K562 (cell line): ENCODE data around the gene LETM1. TPM values are rescaled to one million over a fixed set of nuclear protein-coding genes. Genes with fewer than 3 reads are reported as not detected.

ENCODE experiments used
- ATAC-seq: fragments of 200-7000 bp; cut with Tn5 transposase; 3 replicates; pipeline ENCODE4 v1.9.1; 2020; ENCODE audit warnings: moderate library complexity
- BruUV-seq: library from RNA; stranded (reverse); fragments of 400-500 nt; replicated peaks from 2 replicates; lab custom pipeline; 2021; lab: Mats Ljungman, UMichigan
- CTCF ChIA-PET: fragments of 300-600 bp; formaldehyde crosslinking; extraction: SDS; loops from one replicate; lab custom pipeline; 2021; ENCODE audit warnings: low intra/inter-chr PET ratio; lab: Yijun Ruan, JAX
- POLR2A ChIA-PET: fragments of 300-600, 350-650 bp; sonication (Branson Sonifier 250); formaldehyde crosslinking; extraction: SDS; loops from one replicate; lab custom pipeline; 2021; ENCODE audit warnings: antibody characterized with exemption, inconsistent platforms; lab: Yijun Ruan, JAX
- DNase-seq, 4 experiments: peaks; one replicate each; pipeline versions ENCODE4 v3.0.0 to v3.0.0-alpha.2; 2011 to 2018; ENCODE audit warnings: low spot score in 3 of 4, mixed read lengths in 3 of 4; ENCODE audit errors: extremely low read depth in 1 of 4
- FAIRE-seq: peaks from 2 replicates; lab custom pipeline; 2011; peaks lifted over from hg19 to GRCh38; lab: Jason Lieb, UNC
- H2AFZ ChIP-seq: 2 replicates; pipeline ENCODE4 v1.6.0; 2011; ENCODE audit warnings: low read depth, low read length, control low read depth, inconsistent platforms
- H3K27ac ChIP-seq: fragments of 200-600 bp; 3 replicates; pipeline ENCODE4 v1.8.0; 2011; ENCODE audit warnings: low read depth, mild to moderate bottlenecking, control low read depth, inconsistent platforms, low read length, moderate library complexity, mixed read lengths; ENCODE audit errors: extremely low read depth
- H3K27me3 ChIP-seq, 2 experiments: fragments of 300-600 bp in 1 of 2; 2 replicates in 1 of 2; 3 replicates in 1 of 2; pipeline versions ENCODE4 v1.6.0 to v1.8.0; 2011; ENCODE audit warnings: inconsistent platforms in 2 of 2, low read length in 2 of 2, mild to moderate bottlenecking in 1 of 2, mixed read lengths in 1 of 2, moderate library complexity in 1 of 2; ENCODE audit not compliant: control insufficient read depth in 2 of 2, insufficient read depth in 2 of 2
- H3K36me3 ChIP-seq: fragments of 300-600 bp; 3 replicates; pipeline ENCODE4 v1.8.0; 2011; ENCODE audit warnings: mild to moderate bottlenecking, low read length, inconsistent platforms; ENCODE audit not compliant: control insufficient read depth, insufficient read depth
- H3K4me1 ChIP-seq, 2 experiments: fragments of 200-600 bp in 1 of 2; replicated peaks in 1 of 2; 2 replicates in 1 of 2; 3 replicates in 1 of 2; pipeline versions ENCODE4 v1.5.1 to v1.8.0; 2011; ENCODE audit warnings: inconsistent platforms in 2 of 2, low read length in 2 of 2, mild to moderate bottlenecking in 1 of 2, mixed read lengths in 1 of 2, moderate library complexity in 1 of 2; ENCODE audit not compliant: control insufficient read depth in 2 of 2, insufficient read depth in 2 of 2
- H3K4me2 ChIP-seq: 2 replicates; pipeline ENCODE4 v1.6.1; 2011; ENCODE audit warnings: low read length, control low read depth, inconsistent platforms, mixed read lengths; ENCODE audit not compliant: insufficient read depth
- H3K4me3 ChIP-seq: fragments of 200-600 bp; sonication (generic), shearing (Covaris generic); 2 replicates; pipeline ENCODE4 v1.5.1; 2016; ENCODE audit warnings: control low read depth, inconsistent platforms
- H3K79me2 ChIP-seq: fragments of 200-600 bp; 3 replicates; pipeline ENCODE4 v1.8.0; 2011; ENCODE audit warnings: low read length, inconsistent platforms; ENCODE audit not compliant: control insufficient read depth, insufficient read depth
- H3K9ac ChIP-seq, 2 experiments: 2 replicates each; pipeline versions ENCODE4 v1.6.0 to v1.6.1; 2011; ENCODE audit warnings: low read depth in 2 of 2, low read length in 2 of 2, control low read depth in 1 of 2, inconsistent platforms in 1 of 2, mild to moderate bottlenecking in 1 of 2, mixed read lengths in 1 of 2; ENCODE audit not compliant: insufficient read depth in 1 of 2
- H3K9me1 ChIP-seq: one replicate; pipeline ENCODE4 v1.6.0; 2011; ENCODE audit warnings: inconsistent platforms, mild to moderate bottlenecking, low read length, moderate library complexity; ENCODE audit not compliant: control insufficient read depth, insufficient read depth
- H3K9me3 ChIP-seq: replicated peaks from 2 replicates; pipeline ENCODE4 v1.5.1; 2011; ENCODE audit warnings: low read depth, low read length, inconsistent platforms; ENCODE audit not compliant: control insufficient read depth, insufficient read depth
- H4K20me1 ChIP-seq: replicated peaks from 2 replicates; pipeline ENCODE4 v1.6.1; 2011; ENCODE audit warnings: low read length, inconsistent platforms, mixed read lengths; ENCODE audit not compliant: control insufficient read depth, insufficient read depth
- CEBPB ChIP-seq: fragments of 450-650 bp; IDR thresholded peaks from 2 replicates; pipeline ENCODE4 v1.6.1; 2016; ENCODE audit warnings: missing genetic modification characterization, missing compliant biosample characterization
- FOXJ3 ChIP-seq: sonication (generic); formaldehyde crosslinking; IDR thresholded peaks from 2 replicates; pipeline ENCODE4 v1.4.0; 2020; ENCODE audit warnings: mild to moderate bottlenecking, missing genetic modification reagents
- PCBP1 ChIP-seq: fragments of 200-400 bp; formaldehyde crosslinking; IDR thresholded peaks from 2 replicates; pipeline ENCODE4 v1.6.1; 2018; ENCODE audit warnings: mild to moderate bottlenecking, low read depth, low read length; ENCODE audit not compliant: poor library complexity, severe bottlenecking
- TFAP4 ChIP-seq: sonication (generic); formaldehyde crosslinking; IDR thresholded peaks from 2 replicates; pipeline ENCODE4 v1.8.0; 2022; ENCODE audit warnings: missing genetic modification reagents, mild to moderate bottlenecking, moderate library complexity, borderline replicate concordance
- ZNF263 ChIP-seq: sonication (generic); formaldehyde crosslinking; IDR thresholded peaks from 2 replicates; pipeline ENCODE4 v1.8.0; 2022; ENCODE audit warnings: mild to moderate bottlenecking, missing genetic modification reagents, borderline replicate concordance
- WGBS: fragments of 100-300 bp; shearing (Covaris generic); methylation state at CpG from one replicate; pipeline ENCODE4 v1.1.6; 2016; ENCODE audit warnings: low coverage, mixed read lengths; ENCODE audit not compliant: insufficient coverage; ENCODE audit errors: missing lambda C conversion rate; 5-methylcytosine and 5-hydroxymethylcytosine counted together
- in situ Hi-C: fragments of 300-500 bp; cut with MboI; formaldehyde crosslinking; loops from 4 replicates; pipeline ENCODE4 v1.15.0; 2018; ENCODE audit warnings: inconsistent platforms, mixed read lengths
- intact Hi-C: fragments of 100-400 bp; cut with micrococcal nuclease; formaldehyde crosslinking; loops from 2 replicates; pipeline ENCODE4 v1.14.2; 2022
- polyA plus RNA-seq, 8 experiments: library from polyadenylated mRNA; depleted of rRNA in 4 of 8; stranded (reverse) in 5 of 8; unstranded in 3 of 8; fragments of >200 nt; fragmentation: Nextera tagmentation in 2 of 8; fragmentation: Illumina TruSeq in 1 of 8; extraction: Ambion mirVana in 2 of 8; extraction: Trizol in 1 of 8; gene quantifications; 2 replicates each; pipeline versions ENCODE4 v1.2.1 to v1.2.3, GENCODE V29; 2011 to 2014; ENCODE audit warnings: inconsistent platforms in 1 of 8, missing spikeins in 1 of 8
- total RNA-seq, 7 experiments: library from RNA; depleted of rRNA in 6 of 7; stranded (reverse); fragments of >200 nt in 6 of 7; fragmentation: Illumina TruSeq in 2 of 7; extraction: Trizol in 2 of 7; gene quantifications; 2 replicates each; pipeline versions ENCODE4 v1.2.1 to v1.2.3, GENCODE V29; 2011 to 2021; ENCODE audit warnings: low replicate concordance in 1 of 7

Gene LETM1
- total and polyA plus RNA-seq, 9 of the 15 experiments (the other 6 are each of a cell fraction or from before 2014, with no cell fraction given) = 3.9 to 109 (median 35.0) TPM

GRCh38 chr4:1792158-1792831, 63.7 kb downstream of the LETM1 start:
- H2AFZ ChIP-seq = peak overlapping the region; percentile 85
- BruUV-seq = no TSS peak
- H3K9me1 ChIP-seq = peaks cover 7% of the 10 kb centered on the region
- H3K4me3 ChIP-seq = peak overlapping the region; percentile 29; the same call in 1 of the 2 replicates
- WGBS = 61% methylated on average over 24 of the region's 29 CpGs
- H3K27ac ChIP-seq = no peak overlapping the region; the same call in 2 of the 3 replicates
- no peaks in the 10 kb centered on the region for H3K27me3 ChIP-seq
- peak overlapping the region; percentile 29 to 87; a peak in 3 of 4 replicates for H3K9ac ChIP-seq
- H4K20me1 ChIP-seq = peaks cover 20% of the 10 kb centered on the region; the same call in 1 of the 2 replicates
- ChIA-PET CTCF (interaction anchor here (0.6 kb wide), 1 partner anchor 43 kb away, joined by 3 read pairs; no protein-coding TSS in a partner anchor), POLR2A (interaction anchor here (0.6 to 2.1 kb wide), 6 partner anchors 9 to 196 kb away, joined by 3 to 11 read pairs (median 5); no protein-coding TSS in a partner anchor)
- H3K79me2 ChIP-seq = peaks cover 38% of the 10 kb centered on the region
- ATAC-seq (no peak), DNase-seq (no peak), FAIRE-seq (no peak)
- TF ChIP-seq TFAP4 (CRISPR knock-in tag) (0 out of 2 replicates have a peak, but pooled peaks have one; percentile 8), ZNF263 (CRISPR knock-in tag) (peak; percentile 81), FOXJ3 (CRISPR knock-in tag) (no peak), CEBPB (tag) (no peak), PCBP1 (peak; percentile 31)
- H3K9me3 ChIP-seq = no peaks in the 10 kb centered on the region
- H3K4me1 ChIP-seq = peaks cover 15 to 74% of the 10 kb centered on the region in 2 experiments
- intact Hi-C loops (no loop called here), in situ Hi-C loops (no loop called here)
- H3K4me2 ChIP-seq = peak overlapping the region; percentile 63
- peaks cover 14% of the 10 kb centered on the region; the same call in 2 of the 3 replicates for H3K36me3 ChIP-seq
